Lower lobe of right lung (tissue), 2 donors: Measurements from ENCODE around the gene SELENOS. TPM values are rescaled to one million over a fixed set of nuclear protein-coding genes. Genes with fewer than 3 reads are reported as not detected.

ENCODE experiments used
- ATAC-seq, 2 donors: fragments of 200-7000 bp; cut with Tn5 transposase; one replicate each; pipeline ENCODE4 v1.9.1; 2020 to 2022; ENCODE audit warnings: mild to moderate bottlenecking in 2 of 2, moderate library complexity in 2 of 2
- DNase-seq: peaks from one replicate; pipeline ENCODE4 v3.0.0-alpha.2; 2020
- H3K27ac ChIP-seq: fragments of 200-600 bp; one replicate; pipeline ENCODE4 v1.8.0; 2022
- H3K27me3 ChIP-seq: fragments of 200-600 bp; one replicate; pipeline ENCODE4 v1.8.0; 2022; ENCODE audit warnings: low read depth
- H3K36me3 ChIP-seq: fragments of 200-600 bp; one replicate; pipeline ENCODE4 v1.8.0; 2022; ENCODE audit warnings: mild to moderate bottlenecking
- H3K4me1 ChIP-seq: fragments of 200-600 bp; one replicate; pipeline ENCODE4 v1.8.0; 2022
- H3K4me3 ChIP-seq: fragments of 200-600 bp; one replicate; pipeline ENCODE4 v1.8.0; 2022; ENCODE audit warnings: mild to moderate bottlenecking
- H3K9me3 ChIP-seq: fragments of 200-600 bp; one replicate; pipeline ENCODE4 v1.8.0; 2022
- intact Hi-C: fragments of 100-400 bp; cut with DNase I; formaldehyde crosslinking; loops from one replicate; pipeline ENCODE4 v1.11.0; 2022
- total RNA-seq: library from RNA; stranded (reverse); fragmentation: NEBNext Ultra II Directional; extraction: Animal tissue kit (Norgen Biotek cat#: 25700); gene quantifications from one replicate; pipeline ENCODE4 v1.2.1, GENCODE V29; 2021
- TF ChIP-seq, protein P1 (sequence below): fragments of 200-600 bp; IDR thresholded peaks from one replicate; pipeline ENCODE4 v1.8.0; 2022; ENCODE audit warnings: antibody characterized with exemption, mild to moderate bottlenecking
- donor health status: DM: no; HTN: yes; CAD: no; lungs with severe emphysema.

Gene SELENOS
- total RNA-seq, 1 donor from 2014 or later: 64.5 TPM

DNA sequence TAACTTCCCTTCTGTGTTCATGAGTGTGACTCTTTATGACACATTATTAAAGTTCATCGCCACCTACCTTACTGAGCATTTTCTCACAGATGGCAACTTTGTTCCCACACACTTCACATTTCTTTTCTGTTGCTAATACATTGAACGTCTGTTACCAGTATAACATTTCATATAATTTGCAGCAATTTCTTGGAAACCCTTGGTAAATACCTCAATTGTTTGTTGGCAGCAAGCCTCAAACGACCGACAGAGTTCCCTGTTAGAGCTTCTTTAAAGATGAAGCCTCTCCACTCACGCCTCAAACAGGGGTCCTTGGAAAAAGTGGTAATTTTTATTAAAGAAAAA lies 22.3 kb downstream of the SELENOS start:
- no peak for DNase-seq
- H3K9me3 ChIP-seq: no peaks in the 10 kb centered on the region
- ATAC-seq: no peak
- TF ChIP-seq, protein P1, sequence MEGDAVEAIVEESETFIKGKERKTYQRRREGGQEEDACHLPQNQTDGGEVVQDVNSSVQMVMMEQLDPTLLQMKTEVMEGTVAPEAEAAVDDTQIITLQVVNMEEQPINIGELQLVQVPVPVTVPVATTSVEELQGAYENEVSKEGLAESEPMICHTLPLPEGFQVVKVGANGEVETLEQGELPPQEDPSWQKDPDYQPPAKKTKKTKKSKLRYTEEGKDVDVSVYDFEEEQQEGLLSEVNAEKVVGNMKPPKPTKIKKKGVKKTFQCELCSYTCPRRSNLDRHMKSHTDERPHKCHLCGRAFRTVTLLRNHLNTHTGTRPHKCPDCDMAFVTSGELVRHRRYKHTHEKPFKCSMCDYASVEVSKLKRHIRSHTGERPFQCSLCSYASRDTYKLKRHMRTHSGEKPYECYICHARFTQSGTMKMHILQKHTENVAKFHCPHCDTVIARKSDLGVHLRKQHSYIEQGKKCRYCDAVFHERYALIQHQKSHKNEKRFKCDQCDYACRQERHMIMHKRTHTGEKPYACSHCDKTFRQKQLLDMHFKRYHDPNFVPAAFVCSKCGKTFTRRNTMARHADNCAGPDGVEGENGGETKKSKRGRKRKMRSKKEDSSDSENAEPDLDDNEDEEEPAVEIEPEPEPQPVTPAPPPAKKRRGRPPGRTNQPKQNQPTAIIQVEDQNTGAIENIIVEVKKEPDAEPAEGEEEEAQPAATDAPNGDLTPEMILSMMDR: no peak
- no peaks in the 10 kb centered on the region for H3K27me3 ChIP-seq
- H3K4me3 ChIP-seq: no peak overlapping the region
- H3K4me1 ChIP-seq: peaks cover 25% of the 10 kb centered on the region
- H3K36me3 ChIP-seq: no peaks in the 10 kb centered on the region
- intact Hi-C loops: loop anchor here (5.0 to 10.0 kb wide), 2 partner anchors 170 to 238 kb away; no protein-coding TSS in a partner anchor
- no peak overlapping the region for H3K27ac ChIP-seq

DNA sequence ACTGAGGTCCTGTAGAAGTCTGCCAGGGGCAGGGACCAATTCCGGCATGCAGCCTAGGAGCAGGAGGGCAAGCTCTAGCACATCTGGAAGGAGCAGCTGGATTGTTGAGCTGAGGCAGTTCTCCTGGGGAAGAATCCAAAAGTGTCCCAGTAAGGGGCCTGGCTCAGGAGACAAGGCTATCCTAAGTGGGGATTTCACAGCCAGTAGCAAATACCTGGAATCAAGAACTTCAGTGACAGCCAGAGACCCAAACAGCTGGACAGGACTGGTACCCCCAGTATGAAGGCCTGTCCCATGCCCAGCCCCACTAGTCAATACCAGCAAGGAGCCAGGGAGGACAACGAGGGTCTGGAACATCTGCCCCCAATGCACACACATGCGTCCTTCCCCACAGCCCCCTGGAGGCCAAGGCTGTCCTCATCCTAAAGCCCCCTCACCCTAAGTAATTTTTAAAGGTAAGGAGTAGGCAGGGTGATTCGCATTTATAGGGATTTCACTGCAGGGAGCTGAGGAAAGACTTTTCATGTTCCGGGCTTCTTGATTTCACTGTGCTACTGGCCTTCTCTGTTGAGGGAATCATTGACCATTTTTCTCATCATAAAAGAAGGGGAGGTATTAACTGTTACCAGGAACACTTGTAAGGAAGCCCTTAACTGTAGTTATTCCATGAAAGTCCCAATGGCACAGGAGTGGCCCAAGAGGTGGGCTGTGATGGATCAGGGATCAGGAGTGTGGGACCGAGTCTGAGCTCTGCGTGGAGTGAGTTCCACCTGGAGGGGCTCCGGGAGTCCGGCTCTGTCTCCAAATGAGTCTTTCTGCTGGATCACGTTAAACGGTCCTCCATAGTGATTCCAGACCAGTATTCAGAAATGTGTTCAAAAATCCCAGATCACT lies 22.9 kb downstream of the SELENOS start:
- Histone ChIP-seq H3K4me1 (peaks cover 30% of the 10 kb centered on the region), H3K27ac (no peak overlapping the region), H3K36me3 (no peaks in the 10 kb centered on the region), H3K27me3 (no peaks in the 10 kb centered on the region), H3K4me3 (no peak overlapping the region), H3K9me3 (no peaks in the 10 kb centered on the region)
- ATAC-seq (no peak), DNase-seq (no peak)
- intact Hi-C loops: loop anchor here (5.0 to 10.0 kb wide), 2 partner anchors 170 to 237 kb away; no protein-coding TSS in a partner anchor
- TF ChIP-seq, protein P1: no peak

DNA sequence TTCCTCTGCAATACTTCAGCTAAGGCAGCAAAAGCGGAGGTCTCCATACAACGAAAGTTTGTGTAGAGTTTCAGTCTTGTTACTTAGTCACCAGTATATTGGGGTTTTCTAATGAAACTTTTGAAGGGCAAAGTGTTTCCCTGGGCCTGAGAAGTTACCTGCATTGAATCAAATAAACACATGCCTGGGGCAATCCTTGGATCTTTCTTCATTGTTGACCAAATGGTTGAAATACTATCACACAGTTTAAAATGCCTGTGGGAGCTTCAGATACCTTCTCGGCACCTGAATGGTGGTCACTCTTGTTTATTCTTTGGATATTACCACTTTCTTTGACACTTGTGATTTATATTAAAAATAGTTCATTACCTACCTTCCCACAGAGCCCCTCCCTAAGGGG lies 24.4 kb downstream of the SELENOS start:
- peak overlapping the region; percentile 70 for H3K4me3 ChIP-seq
- ATAC-seq: no peak
- intact Hi-C loops: loop anchor here (10.0 kb wide), 1 partner anchor 168 kb away; no protein-coding TSS in a partner anchor
- H3K27me3 ChIP-seq: no peaks in the 10 kb centered on the region
- peaks cover 39% of the 10 kb centered on the region for H3K4me1 ChIP-seq
- TF ChIP-seq, protein P1: no peak
- peak overlapping the region; percentile 86 for H3K27ac ChIP-seq
- H3K36me3 ChIP-seq: peaks cover 3% of the 10 kb centered on the region
- no peaks in the 10 kb centered on the region for H3K9me3 ChIP-seq
- DNase-seq: no peak

DNA sequence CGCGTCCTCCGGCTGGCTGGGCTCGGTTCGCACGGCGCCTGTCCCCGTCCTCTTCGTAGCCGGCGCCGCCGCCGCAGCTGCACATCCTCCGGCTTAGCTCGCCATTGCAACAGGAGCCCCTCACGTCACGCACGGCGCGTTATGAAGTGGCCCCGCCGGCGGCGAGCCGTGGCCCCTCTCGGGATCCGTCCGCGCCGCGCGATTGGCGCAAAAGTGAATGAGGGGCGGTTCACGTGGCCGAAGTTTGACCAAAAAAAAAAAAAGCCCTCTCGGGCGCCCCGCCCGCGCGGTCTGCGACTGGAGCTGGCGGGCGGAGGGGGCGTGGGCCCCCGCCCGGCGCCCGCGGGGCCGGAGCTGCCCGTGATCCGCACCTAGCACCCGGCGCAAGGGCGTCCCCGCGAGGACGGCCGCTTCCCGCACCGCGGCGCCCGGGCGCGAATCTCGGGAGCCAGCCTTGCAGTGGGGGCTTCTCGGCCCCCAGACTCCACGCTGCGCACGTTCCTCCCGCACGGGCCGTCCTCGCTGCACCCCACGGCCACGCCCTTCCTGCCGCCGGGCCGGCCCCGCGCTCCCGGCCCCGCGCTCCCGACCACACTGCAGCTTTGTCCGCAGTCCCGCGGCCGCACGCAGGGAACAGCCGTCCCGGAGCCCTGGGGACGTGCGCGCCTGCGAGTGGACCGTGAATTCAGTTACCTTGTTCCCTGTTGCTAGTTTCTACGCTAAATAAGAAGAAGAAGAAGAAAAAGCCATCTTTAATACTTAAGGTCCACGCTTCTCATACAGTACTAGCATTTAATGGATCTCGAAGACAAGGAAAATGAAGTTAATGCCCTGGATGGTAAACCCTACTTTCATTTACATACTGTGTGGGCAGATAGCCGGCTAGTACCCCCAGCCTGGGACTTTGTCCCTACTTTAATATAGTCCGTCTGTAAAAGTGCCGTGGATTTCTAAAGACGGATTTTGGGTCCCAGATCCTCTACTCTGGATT lies 25.2 kb downstream of the SELENOS start, which contains the start of gene CHSY1:
TSS of gene CHSY1 (minus strand) at position 219 of the 991 bp plus-strand sequence. CDS start 592 bp downstream, outside the sequence.
- peak within 1 kb of the TSS; percentile 91 for H3K4me3 ChIP-seq
- TF ChIP-seq, protein P1: peak; percentile 25
- no peaks in the 10 kb centered on the region for H3K27me3 ChIP-seq
- peaks cover 45% of the 10 kb centered on the region for H3K4me1 ChIP-seq
- no peaks in the 10 kb centered on the region for H3K9me3 ChIP-seq
- intact Hi-C loops: loop anchor here (10.0 kb wide), 1 partner anchor 167 kb away; no protein-coding TSS in a partner anchor
- ATAC-seq (peak; percentile 93 to 94), DNase-seq (peak; percentile 95)
- peak within 1 kb of the TSS; percentile 86 for H3K27ac ChIP-seq
- H3K36me3 ChIP-seq: peaks cover 3% of the 10 kb centered on the region
